Calu3 (cell line): Measurements from ENCODE around the gene PKN2. TPM values are rescaled to one million over a fixed set of nuclear protein-coding genes. Genes with fewer than 3 reads are reported as not detected.

Source experiments
- BruUV-seq: library from RNA; stranded (reverse); fragments of 400-500 nt; replicated peaks from 2 replicates; lab custom pipeline; 2021; lab: Mats Ljungman, UMichigan
- CTCF ChIA-PET: fragments of 300-600 bp; sonication (Branson Sonifier 250); formaldehyde crosslinking; loops from one replicate; lab custom pipeline; 2022; ENCODE audit warnings: antibody characterized with exemption; lab: Charles Lee
- DNase-seq: peaks from one replicate; pipeline ENCODE4 v3.0.0; 2022
- H3K27ac Mint-ChIP-seq: one replicate; pipeline ENCODE4 v1.8.0; 2022; ENCODE audit warnings: mixed read lengths; ENCODE audit not compliant: unreplicated experiment
- H3K27me3 Mint-ChIP-seq: one replicate; pipeline ENCODE4 v1.8.0; 2022; ENCODE audit warnings: mixed read lengths; ENCODE audit not compliant: unreplicated experiment
- H3K36me3 Mint-ChIP-seq: one replicate; pipeline ENCODE4 v1.8.0; 2022; ENCODE audit warnings: mild to moderate bottlenecking, moderate library complexity, mixed read lengths; ENCODE audit not compliant: insufficient read depth, unreplicated experiment
- H3K4me1 Mint-ChIP-seq: one replicate; pipeline ENCODE4 v1.8.0; 2022; ENCODE audit warnings: mild to moderate bottlenecking, low read depth, mixed read lengths; ENCODE audit not compliant: unreplicated experiment
- H3K4me3 Mint-ChIP-seq: one replicate; pipeline ENCODE4 v1.8.0; 2022; ENCODE audit warnings: mild to moderate bottlenecking, low read depth, moderate library complexity, mixed read lengths; ENCODE audit not compliant: unreplicated experiment
- H3K9me3 Mint-ChIP-seq: one replicate; pipeline ENCODE4 v1.8.0; 2022; ENCODE audit warnings: low read depth, mixed read lengths; ENCODE audit not compliant: unreplicated experiment
- CTCF ChIP-seq: fragments of 200-600 bp; IDR thresholded peaks from one replicate; pipeline ENCODE4 v1.8.0; 2022; ENCODE audit warnings: antibody characterized with exemption; ENCODE audit not compliant: unreplicated experiment
- intact Hi-C: fragments of 100-400 bp; cut with micrococcal nuclease; formaldehyde crosslinking; loops from one replicate; pipeline ENCODE4 v1.10.0; 2022; ENCODE audit not compliant: unreplicated experiment
- total RNA-seq: library from RNA; stranded (reverse); gene quantifications from 2 replicates; pipeline ENCODE4 v1.2.3, GENCODE V29; 2022

The PKN2 gene
- total RNA-seq, 1 experiment from 2014 or later = 82.8 TPM

GRCh38 chr1:88662723-88663122, 21.4 kb upstream of the PKN2 start:
- Mint-ChIP-seq H3K4me1 (peaks cover 21% of the 10 kb centered on the region), H3K36me3 (no peaks in the 10 kb centered on the region), H3K27me3 (no peaks in the 10 kb centered on the region), H3K4me3 (no peak overlapping the region), H3K27ac (no peak overlapping the region), H3K9me3 (no peaks in the 10 kb centered on the region)
- BruUV-seq = no TSS peak
- intact Hi-C loops = no loop called here
- DNase-seq = no peak
- CTCF ChIA-PET = no interaction called here
- no peak for TF ChIP-seq CTCF

- TF ChIP-seq CTCF = no peak
- BruUV-seq = no TSS peak
- no peaks in the 10 kb centered on the region for H3K4me1 Mint-ChIP-seq
- intact Hi-C loops = no loop called here
- no peaks in the 10 kb centered on the region for H3K27me3 Mint-ChIP-seq
- CTCF ChIA-PET = interaction anchor here (1.5 kb wide), 1 partner anchor 15 kb away, joined by 4 read pairs; no protein-coding TSS in a partner anchor
- H3K4me3 Mint-ChIP-seq = no peak overlapping the region
- no peak for DNase-seq
- no peaks in the 10 kb centered on the region for H3K36me3 Mint-ChIP-seq
- H3K27ac Mint-ChIP-seq = no peak overlapping the region
- no peaks in the 10 kb centered on the region for H3K9me3 Mint-ChIP-seq
These were observed 15.7 kb upstream of the PKN2 start for GRCh38 chr1:88668405-88668804.

- no peak for TF ChIP-seq CTCF
- Mint-ChIP-seq H3K27me3 (no peaks in the 10 kb centered on the region), H3K36me3 (no peaks in the 10 kb centered on the region), H3K9me3 (no peaks in the 10 kb centered on the region), H3K4me3 (no peak overlapping the region), H3K4me1 (no peaks in the 10 kb centered on the region), H3K27ac (no peak overlapping the region)
- BruUV-seq = no TSS peak
- CTCF ChIA-PET = no interaction called here
- DNase-seq = no peak
- intact Hi-C loops = no loop called here
These were observed 13.6 kb upstream of the PKN2 start for GRCh38 chr1:88670462-88670861.

- no TSS peak for BruUV-seq
- CTCF ChIA-PET = no interaction called here
- DNase-seq = no peak
- H3K27ac Mint-ChIP-seq = no peak overlapping the region
- no peak for TF ChIP-seq CTCF
- H3K27me3 Mint-ChIP-seq = no peaks in the 10 kb centered on the region
- intact Hi-C loops = no loop called here
- H3K4me1 Mint-ChIP-seq = peaks cover 4% of the 10 kb centered on the region
- H3K36me3 Mint-ChIP-seq = no peaks in the 10 kb centered on the region
- H3K9me3 Mint-ChIP-seq = no peaks in the 10 kb centered on the region
- H3K4me3 Mint-ChIP-seq = no peak overlapping the region
These were observed 10.6 kb upstream of the PKN2 start for GRCh38 chr1:88673446-88673845.
